Calu3 (cell line): ENCODE results near the gene MST1. TPM values are rescaled to one million over a fixed set of nuclear protein-coding genes. Genes with fewer than 3 reads are reported as not detected.

Experiments used
- BruUV-seq: library from RNA; stranded (reverse); fragments of 400-500 nt; replicated peaks from 2 replicates; lab custom pipeline; 2021; lab: Mats Ljungman, UMichigan
- CTCF ChIA-PET: fragments of 300-600 bp; sonication (Branson Sonifier 250); formaldehyde crosslinking; loops from one replicate; lab custom pipeline; 2022; ENCODE audit warnings: antibody characterized with exemption; lab: Charles Lee
- DNase-seq: peaks from one replicate; pipeline ENCODE4 v3.0.0; 2022
- H3K27ac Mint-ChIP-seq: one replicate; pipeline ENCODE4 v1.8.0; 2022; ENCODE audit warnings: mixed read lengths; ENCODE audit not compliant: unreplicated experiment
- H3K27me3 Mint-ChIP-seq: one replicate; pipeline ENCODE4 v1.8.0; 2022; ENCODE audit warnings: mixed read lengths; ENCODE audit not compliant: unreplicated experiment
- H3K36me3 Mint-ChIP-seq: one replicate; pipeline ENCODE4 v1.8.0; 2022; ENCODE audit warnings: mild to moderate bottlenecking, moderate library complexity, mixed read lengths; ENCODE audit not compliant: insufficient read depth, unreplicated experiment
- H3K4me1 Mint-ChIP-seq: one replicate; pipeline ENCODE4 v1.8.0; 2022; ENCODE audit warnings: mild to moderate bottlenecking, low read depth, mixed read lengths; ENCODE audit not compliant: unreplicated experiment
- H3K4me3 Mint-ChIP-seq: one replicate; pipeline ENCODE4 v1.8.0; 2022; ENCODE audit warnings: mild to moderate bottlenecking, low read depth, moderate library complexity, mixed read lengths; ENCODE audit not compliant: unreplicated experiment
- H3K9me3 Mint-ChIP-seq: one replicate; pipeline ENCODE4 v1.8.0; 2022; ENCODE audit warnings: low read depth, mixed read lengths; ENCODE audit not compliant: unreplicated experiment
- intact Hi-C: fragments of 100-400 bp; cut with micrococcal nuclease; formaldehyde crosslinking; loops from one replicate; pipeline ENCODE4 v1.10.0; 2022; ENCODE audit not compliant: unreplicated experiment
- total RNA-seq: library from RNA; stranded (reverse); gene quantifications from 2 replicates; pipeline ENCODE4 v1.2.3, GENCODE V29; 2022
- TF ChIP-seq, protein P1 (sequence below): fragments of 200-600 bp; IDR thresholded peaks from one replicate; pipeline ENCODE4 v1.8.0; 2022; ENCODE audit warnings: antibody characterized with exemption; ENCODE audit not compliant: unreplicated experiment

MST1 gene
- total RNA-seq, 1 experiment from 2014 or later = 8.0 TPM

DNA sequence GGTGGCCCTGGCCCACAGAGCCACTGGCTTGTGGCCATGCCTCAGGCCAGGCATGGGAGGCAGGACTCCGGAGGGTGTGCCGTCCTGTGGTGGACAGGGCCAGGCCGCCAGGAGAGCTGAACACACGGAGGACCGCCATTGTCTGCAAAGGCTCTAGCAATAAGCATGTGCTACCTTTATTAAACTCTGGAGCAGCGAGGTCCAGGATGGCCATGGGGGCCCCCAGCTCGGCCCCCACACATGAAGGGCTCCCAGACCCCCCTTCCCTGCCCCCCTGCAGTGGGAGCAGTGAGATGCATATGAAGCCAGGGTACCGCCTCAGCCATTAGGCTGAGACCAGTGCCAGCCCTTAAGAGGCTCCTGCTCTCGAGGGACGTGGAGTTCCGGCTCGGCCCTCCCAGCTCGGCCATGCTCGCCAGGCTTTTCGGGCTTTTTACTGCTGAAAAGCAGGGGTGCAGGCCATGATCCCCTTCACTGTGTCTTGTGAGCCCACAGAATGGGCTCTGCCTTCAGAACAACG, 27.5 kb upstream of the MST1 start:
- Mint-ChIP-seq H3K9me3 (peaks cover 2% of the 10 kb centered on the region), H3K36me3 (peaks cover 58% of the 10 kb centered on the region), H3K27ac (no peak overlapping the region), H3K27me3 (no peaks in the 10 kb centered on the region), H3K4me1 (peaks cover 10% of the 10 kb centered on the region), H3K4me3 (no peak overlapping the region)
- intact Hi-C loops = no loop called here
- no TSS peak for BruUV-seq
- TF ChIP-seq, protein P1, sequence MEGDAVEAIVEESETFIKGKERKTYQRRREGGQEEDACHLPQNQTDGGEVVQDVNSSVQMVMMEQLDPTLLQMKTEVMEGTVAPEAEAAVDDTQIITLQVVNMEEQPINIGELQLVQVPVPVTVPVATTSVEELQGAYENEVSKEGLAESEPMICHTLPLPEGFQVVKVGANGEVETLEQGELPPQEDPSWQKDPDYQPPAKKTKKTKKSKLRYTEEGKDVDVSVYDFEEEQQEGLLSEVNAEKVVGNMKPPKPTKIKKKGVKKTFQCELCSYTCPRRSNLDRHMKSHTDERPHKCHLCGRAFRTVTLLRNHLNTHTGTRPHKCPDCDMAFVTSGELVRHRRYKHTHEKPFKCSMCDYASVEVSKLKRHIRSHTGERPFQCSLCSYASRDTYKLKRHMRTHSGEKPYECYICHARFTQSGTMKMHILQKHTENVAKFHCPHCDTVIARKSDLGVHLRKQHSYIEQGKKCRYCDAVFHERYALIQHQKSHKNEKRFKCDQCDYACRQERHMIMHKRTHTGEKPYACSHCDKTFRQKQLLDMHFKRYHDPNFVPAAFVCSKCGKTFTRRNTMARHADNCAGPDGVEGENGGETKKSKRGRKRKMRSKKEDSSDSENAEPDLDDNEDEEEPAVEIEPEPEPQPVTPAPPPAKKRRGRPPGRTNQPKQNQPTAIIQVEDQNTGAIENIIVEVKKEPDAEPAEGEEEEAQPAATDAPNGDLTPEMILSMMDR = no peak
- no peak for DNase-seq
- CTCF ChIA-PET = interaction anchor here (0.6 kb wide), 1 partner anchor 152 kb away, joined by 6 read pairs; no protein-coding TSS in a partner anchor

DNA sequence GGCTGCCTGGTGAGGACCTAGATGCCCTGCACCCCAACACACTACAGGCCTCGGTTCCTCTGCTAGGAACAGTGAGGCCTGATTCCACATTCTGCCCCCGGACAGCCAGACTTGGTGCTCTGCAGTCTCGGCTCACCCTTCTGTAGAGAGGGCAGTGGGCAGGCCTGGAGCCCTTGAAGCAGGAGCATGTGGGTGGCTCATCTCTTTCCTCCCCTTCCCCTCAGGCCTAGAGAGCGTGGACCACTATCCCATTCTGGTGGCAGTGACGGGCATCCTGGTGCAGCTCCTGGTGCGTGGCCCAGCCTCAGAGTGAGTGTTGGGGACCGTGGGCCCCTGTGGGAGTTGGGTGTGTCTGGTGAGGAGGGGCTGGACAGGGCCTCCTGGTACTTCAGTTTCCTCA, 26.9 kb upstream of the MST1 start:
- CTCF ChIA-PET = interaction anchor here (0.6 kb wide), 1 partner anchor 151 kb away, joined by 6 read pairs; no protein-coding TSS in a partner anchor
- Mint-ChIP-seq H3K4me1 (peaks cover 10% of the 10 kb centered on the region), H3K36me3 (peaks cover 52% of the 10 kb centered on the region), H3K4me3 (no peak overlapping the region), H3K27ac (no peak overlapping the region), H3K9me3 (peaks cover 2% of the 10 kb centered on the region), H3K27me3 (no peaks in the 10 kb centered on the region)
- no peak for DNase-seq
- intact Hi-C loops = no loop called here
- no TSS peak for BruUV-seq
- TF ChIP-seq, protein P1 = no peak

DNA sequence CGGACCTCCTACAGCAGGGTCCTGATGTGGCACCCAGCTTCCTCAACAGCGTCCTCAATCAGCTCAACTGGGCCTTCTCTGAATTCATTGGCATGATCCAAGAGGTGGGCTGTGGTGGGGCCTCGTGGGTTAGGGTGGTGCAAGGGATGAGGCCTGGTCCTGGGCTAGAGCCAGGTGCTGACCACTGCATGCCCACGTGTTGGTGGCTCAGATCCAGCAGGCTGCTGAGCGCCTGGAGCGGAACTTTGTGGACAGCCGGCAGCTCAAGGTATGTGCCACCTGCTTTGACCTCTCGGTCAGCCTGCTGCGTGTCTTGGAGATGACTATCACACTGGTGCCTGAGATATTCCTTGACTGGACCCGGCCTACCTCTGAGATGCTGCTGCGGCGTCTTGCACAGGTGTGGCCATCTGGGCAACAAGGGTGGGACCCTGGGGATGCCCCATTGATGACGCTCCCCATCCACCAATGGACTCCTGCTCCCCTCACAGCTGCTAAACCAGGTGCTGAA, 26.4 kb upstream of the MST1 start:
- no TSS peak for BruUV-seq
- Mint-ChIP-seq H3K27ac (no peak overlapping the region), H3K4me1 (peaks cover 10% of the 10 kb centered on the region), H3K9me3 (peaks cover 2% of the 10 kb centered on the region), H3K27me3 (no peaks in the 10 kb centered on the region), H3K36me3 (peaks cover 48% of the 10 kb centered on the region), H3K4me3 (no peak overlapping the region)
- DNase-seq = no peak
- intact Hi-C loops = no loop called here
- CTCF ChIA-PET = no interaction called here
- TF ChIP-seq, protein P1 = no peak

DNA sequence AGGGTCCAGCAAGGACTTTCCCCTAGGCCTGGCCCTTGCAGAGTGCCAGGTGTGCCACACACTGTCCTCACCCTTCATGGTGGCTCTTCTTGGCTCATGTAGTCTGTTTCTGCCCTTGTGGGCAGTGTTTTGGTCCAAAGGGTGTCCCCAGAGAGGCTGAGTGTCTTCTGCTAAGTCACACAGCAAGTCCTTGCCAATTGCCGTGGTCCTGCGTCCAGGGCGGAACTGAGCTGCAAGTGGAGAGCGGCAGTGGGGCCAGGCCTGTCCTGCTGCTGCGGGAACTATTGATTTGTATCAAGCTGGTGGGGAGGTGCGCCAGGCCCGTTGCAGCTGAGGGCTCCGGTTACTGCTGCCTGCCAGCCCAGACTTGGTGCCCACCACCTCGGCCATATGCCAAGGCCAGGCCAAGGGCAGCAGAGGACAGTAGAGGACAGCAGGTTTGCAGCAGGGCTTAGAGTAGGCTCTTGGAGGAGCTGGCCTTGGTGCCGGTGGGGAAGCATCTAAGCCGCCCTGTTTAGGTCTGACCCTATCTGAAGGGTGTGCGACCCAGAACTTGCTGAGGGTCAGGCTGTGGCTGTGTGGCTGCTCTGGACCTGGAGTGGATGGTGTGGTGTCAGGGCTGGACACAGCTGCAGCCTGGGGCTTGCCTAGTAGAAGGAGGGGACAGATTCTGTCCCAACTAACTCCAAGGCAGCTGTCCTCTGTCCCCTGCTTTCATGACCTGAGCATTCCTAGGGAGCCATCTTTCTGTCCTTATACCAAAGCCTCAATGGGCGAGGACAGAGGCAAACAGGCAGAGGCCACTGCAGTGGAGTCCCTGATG, 25.7 kb upstream of the MST1 start:
- no TSS peak for BruUV-seq
- Mint-ChIP-seq H3K9me3 (peaks cover 2% of the 10 kb centered on the region), H3K36me3 (peaks cover 41% of the 10 kb centered on the region), H3K4me1 (peaks cover 10% of the 10 kb centered on the region), H3K27ac (no peak overlapping the region), H3K27me3 (no peaks in the 10 kb centered on the region), H3K4me3 (no peak overlapping the region)
- DNase-seq = no peak
- TF ChIP-seq, protein P1 = no peak
- intact Hi-C loops = no loop called here
- CTCF ChIA-PET = no interaction called here
